HG03108 (cell line): ENCODE data around the gene ZNF205.
"Not testable (repeated sequence)": the region's sequence is repeated elsewhere in the genome, so short reads cannot be mapped to it uniquely, and the experiment has no call there.

Source experiments
- ATAC-seq: cut with Tn5 transposase; IDR thresholded peaks from one replicate; pipeline ENCODE4 v1.9.1; 2021; ENCODE audit warnings: moderate library complexity; ENCODE audit not compliant: unreplicated experiment

ZNF205 gene

DNA sequence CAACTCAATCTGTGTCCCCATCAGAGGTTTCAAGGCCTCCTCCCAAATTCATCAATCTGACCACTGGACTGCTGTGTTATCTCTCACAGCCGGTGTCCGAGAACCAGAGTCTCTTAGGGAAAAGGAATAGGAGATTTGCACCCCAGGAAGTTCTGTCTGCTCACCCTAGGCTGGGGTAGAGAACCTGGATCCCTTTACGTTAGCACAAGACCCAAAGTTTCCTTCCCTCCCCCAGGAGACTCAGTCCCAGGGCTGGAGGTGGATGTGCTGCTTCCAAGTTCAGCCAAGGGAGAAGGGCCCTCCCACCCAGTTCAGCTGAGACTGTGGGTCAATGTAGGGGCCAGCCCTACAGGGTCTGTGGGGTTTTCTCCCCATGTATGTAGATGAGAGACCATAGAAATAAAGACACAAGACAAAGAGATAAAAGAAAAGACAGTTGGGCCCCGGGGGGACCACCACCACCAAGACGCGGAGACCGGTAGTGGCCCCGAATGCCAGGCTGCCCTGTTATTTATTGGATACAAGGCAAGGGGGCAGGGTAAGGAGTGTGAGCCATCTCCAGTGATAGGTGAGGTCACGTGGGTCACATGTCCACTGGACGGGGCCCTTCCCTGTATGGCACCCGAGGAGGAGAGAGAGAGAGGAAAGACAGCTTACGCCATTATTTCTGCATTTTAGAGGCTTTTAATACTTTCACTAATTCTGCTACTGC is 52.9 kb downstream of the ZNF205 start:
- no peak for ATAC-seq

- ATAC-seq = no peak
These were observed 54.1 kb downstream of the ZNF205 start for GRCh38 chr16:3166505-3166886.

DNA sequence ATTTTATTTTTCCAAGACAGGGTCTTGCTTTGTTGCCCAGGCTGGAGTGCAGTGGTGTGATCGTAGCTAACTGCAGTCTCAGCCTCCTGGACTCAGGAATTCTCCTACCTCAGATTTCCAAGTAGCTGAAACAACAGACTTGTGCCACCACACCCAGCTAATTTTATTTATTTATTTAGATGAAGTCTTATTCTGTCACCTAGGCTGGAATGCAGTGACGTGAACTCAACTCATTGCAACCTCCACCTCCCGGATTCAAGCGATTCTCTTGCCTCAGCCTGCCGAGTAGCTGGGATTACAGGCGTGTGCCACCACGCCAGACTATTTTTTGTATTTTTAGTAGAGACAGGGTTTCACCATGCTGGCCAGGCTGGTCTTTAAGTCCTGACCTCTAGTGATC is 56.3 kb downstream of the ZNF205 start:
- ATAC-seq = not testable (repeated sequence)
